Stomach (tissue), 9 donors: ENCODE results near the gene FHIP1A. TPM values are rescaled to one million over a fixed set of nuclear protein-coding genes. Genes with fewer than 3 reads are reported as not detected.
"Not testable (repeated sequence)": the region's sequence is repeated elsewhere in the genome, so short reads cannot be mapped to it uniquely, and the experiment has no call there.

ENCODE experiments used
- DNase-seq, 2 donors: peaks; one replicate each; pipeline versions ENCODE4 v3.0.0 to v3.0.0-alpha.2; 2013 to 2019
- H3K27ac ChIP-seq, 5 donors: fragments of 200-600 bp in 4 of 5; sonication (generic) in 4 of 5; one replicate each; pipeline ENCODE4 v1.5.1; 2013 to 2019; ENCODE audit warnings: mild to moderate bottlenecking in 1 of 5, moderate library complexity in 1 of 5
- H3K27me3 ChIP-seq, 3 donors: fragments of 200-600 bp; sonication (generic); one replicate each; pipeline ENCODE4 v1.5.1; 2017 to 2019; ENCODE audit warnings: mixed run types in 1 of 3
- H3K36me3 ChIP-seq, 4 donors: fragments of 200-600 bp; sonication (generic); 1 replicate in 3 of 4; 2 replicates in 1 of 4; pipeline ENCODE4 v1.5.1; 2016 to 2019
- H3K4me1 ChIP-seq, 4 donors: fragments of 200-600 bp; sonication (generic); one replicate each; pipeline ENCODE4 v1.5.1; 2016 to 2019
- H3K4me3 ChIP-seq, 4 donors: fragments of 200-600 bp; sonication (generic) in 3 of 4; one replicate each; pipeline ENCODE4 v1.5.1; 2016 to 2019; ENCODE audit warnings: mild to moderate bottlenecking in 1 of 4
- H3K9me3 ChIP-seq, 4 donors: fragments of 200-600 bp; sonication (generic); one replicate each; pipeline ENCODE4 v1.5.1; 2016 to 2019
- CTCF ChIP-seq, 7 experiments: fragments of 450-650 bp in 4 of 7; fragments of 200-600 bp in 3 of 7; sonication (generic) in 3 of 7; IDR thresholded peaks; one replicate each; pipeline ENCODE4 v1.5.1; 2016 to 2019; ENCODE audit warnings: antibody characterized with exemption in 7 of 7, control low read depth in 2 of 7, mild to moderate bottlenecking in 1 of 7
- EP300 ChIP-seq: sonication (generic); formaldehyde crosslinking; IDR thresholded peaks from one replicate; pipeline ENCODE4 v1.6.1; 2017; ENCODE audit warnings: antibody characterized with exemption
- POLR2A ChIP-seq, 4 donors: fragments of 450-650 bp; IDR thresholded peaks; one replicate each; pipeline ENCODE4 v1.6.1; 2016; ENCODE audit warnings: antibody characterized with exemption in 4 of 4, control low read depth in 2 of 4, mild to moderate bottlenecking in 1 of 4, moderate library complexity in 1 of 4
- POLR2AphosphoS5 ChIP-seq, 3 donors: sonication (generic); formaldehyde crosslinking; IDR thresholded peaks; one replicate each; pipeline ENCODE4 v1.6.1; 2016; ENCODE audit warnings: antibody characterized with exemption in 3 of 3
- WGBS, 5 donors: extraction: QIAGEN DNeasy Blood & Tissue Kit in 3 of 5; methylation state at CpG; one replicate each; pipeline versions ENCODE4 v1.1.5 to v1.1.7; 2013 to 2018; 5-methylcytosine and 5-hydroxymethylcytosine counted together
- intact Hi-C: fragments of 100-400 bp; cut with DNase I; formaldehyde crosslinking; loops from one replicate; pipeline ENCODE4 v1.15.1; 2023; ENCODE audit warnings: low total_unique reads
- polyA plus RNA-seq, 3 donors: library from polyadenylated mRNA; stranded (reverse); fragments of 200-250 nt; gene quantifications; one replicate each; pipeline ENCODE4 v1.2.3, GENCODE V29; 2013
- total RNA-seq, 5 donors: library from RNA; depleted of rRNA; stranded (reverse); fragments of >200 nt; gene quantifications; one replicate each; pipeline versions ENCODE4 v1.1.0 to v1.2.3, GENCODE V29; 2014 to 2016
- donor health status: healthy with polysubstance abuse.
- donor health status: Bipolar disorder and iron deficiency.
- donor health status: healthy.

Gene FHIP1A
- total and polyA plus RNA-seq, 8 donors: 0.90 to 177 (median 12.3) TPM

GRCh38 chr4:151362404-151363164 lies 46.4 kb upstream of the FHIP1A start:
- no peak overlapping the region for H3K4me3 ChIP-seq

DNA sequence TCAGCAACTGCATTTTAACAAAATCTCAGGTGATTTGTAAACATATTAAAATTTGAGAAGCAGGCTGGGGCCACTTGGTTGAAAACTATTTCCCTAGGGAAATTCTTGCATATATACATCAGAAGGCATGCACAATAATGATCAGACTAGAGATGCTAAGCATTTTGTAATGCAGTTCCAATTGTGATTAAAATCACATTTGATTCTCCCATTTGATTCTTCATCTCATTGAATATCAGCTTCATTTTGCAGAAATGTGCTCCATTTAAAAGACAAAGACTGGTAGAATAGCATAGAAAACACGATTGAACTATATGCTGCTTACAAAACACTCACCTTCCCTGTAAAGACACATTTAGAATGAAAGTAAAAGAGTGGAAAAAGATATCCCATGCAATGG lies 32.4 kb upstream of the FHIP1A start:
- Histone ChIP-seq H3K9me3 (no peaks in the 10 kb centered on the region), H3K27ac (no peak overlapping the region), H3K4me1 (no peaks in the 10 kb centered on the region), H3K36me3 (no peaks in the 10 kb centered on the region), H3K4me3 (no peak overlapping the region), H3K27me3 (no peaks in the 10 kb centered on the region)
- intact Hi-C loops: no loop called here
- 56 to 80% (median 73%) methylated on average over 1 of the region's 1 CpG for WGBS, 5 donors
- no peak for TF ChIP-seq POLR2A (IDR thresholded peaks at IDR 0.05)
- no peak for TF ChIP-seq CTCF (IDR thresholded peaks at IDR 0.05)
- no peak for DNase-seq

More at GRCh38 chr4:151362404-151363164, 46.4 kb upstream of the FHIP1A start:
- Histone ChIP-seq H3K9me3 (no peaks in the 10 kb centered on the region), H3K27ac (no peak overlapping the region), H3K27me3 (no peaks in the 10 kb centered on the region), H3K36me3 (no peaks in the 10 kb centered on the region), H3K4me1 (peaks cover 0 to 7% (median 5%) of the 10 kb centered on the region in 4 donors)
- intact Hi-C loops: no loop called here
- TF ChIP-seq POLR2AphosphoS5 (IDR thresholded peaks at IDR 0.05) (peak in 1 of 3 donors; percentile 68), CTCF (IDR thresholded peaks at IDR 0.05) (peak in 6 of 7 experiments; percentile 66 to 98 (median 96)), EP300 (no peak)
- peak; percentile 82 to 94 for DNase-seq
- 33 to 46% (median 46%) methylated on average over 12 to 14 of the region's 14 CpGs for WGBS, 5 donors

DNA sequence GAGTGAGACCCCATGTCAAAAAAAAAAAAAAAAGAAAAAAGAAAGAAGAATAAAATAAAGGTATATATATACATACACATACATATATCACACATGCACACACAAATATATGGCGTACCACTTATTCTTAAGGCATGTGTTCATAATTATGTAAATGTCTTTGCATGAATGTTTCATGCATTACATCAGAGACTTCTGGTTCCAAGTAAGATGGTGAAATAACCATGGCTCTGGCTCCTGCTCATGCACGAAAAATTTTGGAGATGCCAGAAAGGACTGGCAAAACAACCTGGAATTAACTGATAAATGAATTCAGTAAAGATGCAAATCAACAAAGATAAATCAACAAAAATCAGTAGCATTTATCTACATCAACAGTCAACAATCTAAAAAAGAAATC lies 19.7 kb upstream of the FHIP1A start:
- H3K27ac ChIP-seq: no peak overlapping the region
- no peaks in the 10 kb centered on the region for H3K27me3 ChIP-seq
- WGBS, 5 donors: 86 to 100% (median 95%) methylated on average over 2 of the region's 2 CpGs
- no peaks in the 10 kb centered on the region for H3K9me3 ChIP-seq
- no peak for TF ChIP-seq POLR2AphosphoS5 (IDR thresholded peaks at IDR 0.05)
- no peak for TF ChIP-seq CTCF (IDR thresholded peaks at IDR 0.05)
- intact Hi-C loops: no loop called here
- no peaks in the 10 kb centered on the region for H3K4me1 ChIP-seq
- H3K4me3 ChIP-seq: no peak overlapping the region
- DNase-seq: no peak
- H3K36me3 ChIP-seq: no peaks in the 10 kb centered on the region

DNA sequence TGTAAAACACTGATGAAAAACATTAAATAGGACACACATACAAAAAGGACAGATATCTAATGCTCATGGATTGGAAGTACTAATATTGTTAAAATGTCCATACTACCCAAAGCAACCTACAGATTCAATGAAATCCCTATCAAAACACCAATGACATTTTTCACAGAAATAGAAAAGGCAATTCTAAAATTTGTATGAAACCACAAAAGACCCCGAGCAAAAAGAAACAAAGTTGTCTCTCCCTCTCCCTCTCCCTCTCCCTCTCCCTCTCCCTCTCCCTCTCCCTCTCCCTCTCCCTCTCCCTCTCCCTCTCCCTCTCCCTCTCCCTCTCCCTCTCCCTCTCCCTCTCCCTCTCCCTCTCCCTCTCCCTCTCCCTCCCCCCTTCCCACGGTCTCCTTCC lies 19.2 kb upstream of the FHIP1A start:
- H3K9me3 ChIP-seq, intact Hi-C loops, H3K4me1 ChIP-seq, H3K36me3 ChIP-seq, H3K27ac ChIP-seq, H3K4me3 ChIP-seq, H3K27me3 ChIP-seq, DNase-seq: not testable (repeated sequence)
- WGBS, 5 donors: 70 to 100% (median 81%) methylated on average over 1 to 2 of the region's 2 CpGs

GRCh38 chr4:151395873-151396272 lies 13.1 kb upstream of the FHIP1A start:
- Histone ChIP-seq H3K4me1 (no peaks in the 10 kb centered on the region), H3K27me3 (no peaks in the 10 kb centered on the region), H3K9me3 (no peaks in the 10 kb centered on the region), H3K4me3 (no peak overlapping the region), H3K36me3 (no peaks in the 10 kb centered on the region), H3K27ac (no peak overlapping the region)
- intact Hi-C loops: no loop called here
- no peak for DNase-seq
- TF ChIP-seq CTCF (IDR thresholded peaks at IDR 0.05) (no peak), POLR2AphosphoS5 (IDR thresholded peaks at IDR 0.05) (no peak), EP300 (no peak)
